Measurements from ENCODE around the gene DLGAP1.

GRCh38 chr18:4318311-4318710, 136.8 kb downstream of the DLGAP1 start:
- TF ChIP-seq, protein P1, sequence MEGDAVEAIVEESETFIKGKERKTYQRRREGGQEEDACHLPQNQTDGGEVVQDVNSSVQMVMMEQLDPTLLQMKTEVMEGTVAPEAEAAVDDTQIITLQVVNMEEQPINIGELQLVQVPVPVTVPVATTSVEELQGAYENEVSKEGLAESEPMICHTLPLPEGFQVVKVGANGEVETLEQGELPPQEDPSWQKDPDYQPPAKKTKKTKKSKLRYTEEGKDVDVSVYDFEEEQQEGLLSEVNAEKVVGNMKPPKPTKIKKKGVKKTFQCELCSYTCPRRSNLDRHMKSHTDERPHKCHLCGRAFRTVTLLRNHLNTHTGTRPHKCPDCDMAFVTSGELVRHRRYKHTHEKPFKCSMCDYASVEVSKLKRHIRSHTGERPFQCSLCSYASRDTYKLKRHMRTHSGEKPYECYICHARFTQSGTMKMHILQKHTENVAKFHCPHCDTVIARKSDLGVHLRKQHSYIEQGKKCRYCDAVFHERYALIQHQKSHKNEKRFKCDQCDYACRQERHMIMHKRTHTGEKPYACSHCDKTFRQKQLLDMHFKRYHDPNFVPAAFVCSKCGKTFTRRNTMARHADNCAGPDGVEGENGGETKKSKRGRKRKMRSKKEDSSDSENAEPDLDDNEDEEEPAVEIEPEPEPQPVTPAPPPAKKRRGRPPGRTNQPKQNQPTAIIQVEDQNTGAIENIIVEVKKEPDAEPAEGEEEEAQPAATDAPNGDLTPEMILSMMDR (IDR thresholded peaks at IDR 0.05; ENCODE audit: low read depth, low read length) = no peak
- TF ChIP-seq MYC (IDR thresholded peaks at IDR 0.05; ENCODE audit: low read depth, low read length) = no peak
- TF ChIP-seq POLR2A (IDR thresholded peaks at IDR 0.05; ENCODE audit: extremely low read depth, insufficient read length) = no peak

All from NB4 (cell line).